MM.1S (cell line): ENCODE results near the gene U2AF1L4.

Experiments used
- DNase-seq: peaks from one replicate; pipeline ENCODE4 v3.0.0-alpha.2; 2015
- H2AFZ ChIP-seq: fragments of 300-600 bp; sonication (generic); 2 replicates; pipeline ENCODE4 v1.6.0; 2016; ENCODE audit warnings: antibody characterized with exemption, low read length
- H3F3A ChIP-seq: fragments of 300-600 bp; sonication (generic); 2 replicates; pipeline ENCODE4 v1.6.1; 2016; ENCODE audit warnings: mild to moderate bottlenecking, antibody characterized with exemption, low read length, moderate library complexity, mixed read lengths; ENCODE audit not compliant: insufficient read depth
- H3K27ac ChIP-seq: fragments of 300-600 bp; sonication (generic); 2 replicates; pipeline ENCODE4 v1.5.1; 2016; ENCODE audit warnings: mild to moderate bottlenecking, low read length
- H3K27me3 ChIP-seq: fragments of 300-600 bp; sonication (generic); replicated peaks from 2 replicates; pipeline ENCODE4 v1.6.0; 2016; ENCODE audit warnings: low read length; ENCODE audit not compliant: insufficient read depth
- H3K36me3 ChIP-seq: fragments of 300-600 bp; sonication (generic); replicated peaks from 2 replicates; pipeline ENCODE4 v1.6.1; 2016; ENCODE audit warnings: mild to moderate bottlenecking, low read length, mixed read lengths; ENCODE audit not compliant: insufficient read depth
- H3K4me1 ChIP-seq: fragments of 300-600 bp; sonication (generic); 2 replicates; pipeline ENCODE4 v1.6.1; 2016; ENCODE audit warnings: low read length, mixed read lengths
- H3K4me2 ChIP-seq: fragments of 300-600 bp; sonication (generic); 2 replicates; pipeline ENCODE4 v1.6.0; 2016; ENCODE audit warnings: low read depth, low read length
- H3K4me3 ChIP-seq: fragments of 300-600 bp; sonication (generic); 2 replicates; pipeline ENCODE4 v1.5.1; 2016; ENCODE audit warnings: low read length, mixed read lengths
- H3K79me2 ChIP-seq: fragments of 300-600 bp; sonication (generic); 2 replicates; pipeline ENCODE4 v1.6.1; 2016; ENCODE audit warnings: mixed run types, low read length, mixed read lengths
- H3K9ac ChIP-seq: fragments of 300-600 bp; sonication (generic); 2 replicates; pipeline ENCODE4 v1.6.1; 2016; ENCODE audit warnings: low read length, mixed read lengths
- H3K9me2 ChIP-seq: fragments of 300-600 bp; sonication (generic); replicated peaks from 2 replicates; pipeline ENCODE4 v1.6.1; 2016; ENCODE audit warnings: mild to moderate bottlenecking, low read length, mixed read lengths; ENCODE audit not compliant: insufficient read depth
- H3K9me3 ChIP-seq: fragments of 300-600 bp; sonication (generic); replicated peaks from 2 replicates; pipeline ENCODE4 v1.6.1; 2016; ENCODE audit warnings: mild to moderate bottlenecking, low read length, mixed read lengths; ENCODE audit not compliant: insufficient read depth
- H4K20me1 ChIP-seq: fragments of 300-600 bp; sonication (generic); 2 replicates; pipeline ENCODE4 v1.6.1; 2016; ENCODE audit warnings: mild to moderate bottlenecking, low read length, moderate library complexity, mixed read lengths; ENCODE audit not compliant: insufficient read depth
- EZH2 ChIP-seq: fragments of 300-600 bp; sonication (generic); optimal IDR thresholded peaks from 2 replicates; pipeline ENCODE3; 2017; ENCODE audit warnings: low read depth, mild to moderate bottlenecking, antibody characterized with exemption, low read length, mixed read lengths
- EZH2phosphoT487 ChIP-seq: fragments of 300-600 bp; sonication (generic); IDR thresholded peaks from 2 replicates; pipeline ENCODE4 v1.6.1; 2018; ENCODE audit warnings: antibody characterized with exemption, low read length
- TF ChIP-seq, protein P1 (sequence below): fragments of 300-600 bp; sonication (generic); IDR thresholded peaks from 2 replicates; pipeline ENCODE4 v1.5.1; 2016; ENCODE audit warnings: antibody characterized with exemption, low read length, mixed read lengths

The U2AF1L4 gene

DNA sequence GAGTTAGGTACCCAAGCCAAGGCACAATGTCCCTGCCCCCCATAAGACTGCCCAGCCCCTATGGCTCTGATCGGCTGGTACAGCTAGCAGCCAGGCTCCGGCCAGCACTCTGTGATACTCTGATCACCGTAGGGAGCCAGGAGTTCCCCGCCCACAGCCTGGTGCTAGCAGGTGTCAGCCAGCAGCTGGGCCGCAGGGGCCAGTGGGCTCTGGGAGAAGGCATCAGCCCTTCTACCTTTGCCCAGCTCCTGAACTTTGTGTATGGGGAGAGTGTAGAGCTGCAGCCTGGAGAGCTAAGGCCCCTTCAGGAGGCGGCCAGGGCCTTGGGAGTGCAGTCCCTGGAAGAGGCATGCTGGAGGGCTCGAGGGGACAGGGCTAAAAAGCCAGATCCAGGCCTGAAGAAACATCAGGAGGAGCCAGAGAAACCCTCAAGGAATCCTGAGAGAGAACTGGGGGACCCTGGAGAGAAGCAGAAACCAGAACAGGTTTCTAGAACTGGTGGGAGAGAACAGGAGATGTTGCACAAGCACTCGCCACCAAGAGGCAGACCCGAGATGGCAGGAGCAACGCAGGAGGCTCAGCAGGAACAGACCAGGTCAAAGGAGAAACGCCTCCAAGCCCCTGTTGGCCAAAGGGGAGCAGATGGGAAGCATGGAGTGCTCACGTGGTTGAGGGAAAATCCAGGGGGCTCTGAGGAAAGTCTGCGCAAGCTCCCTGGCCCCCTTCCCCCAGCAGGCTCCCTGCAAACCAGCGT lies 30.4 kb downstream of the U2AF1L4 start:
- Histone ChIP-seq H4K20me1 (no peaks in the 10 kb centered on the region), H2AFZ (no peak overlapping the region), H3K36me3 (no peaks in the 10 kb centered on the region), H3F3A (peaks cover 7% of the 10 kb centered on the region; the same call in 1 of the 2 replicates), H3K9me2 (no peaks in the 10 kb centered on the region), H3K4me2 (no peak overlapping the region), H3K79me2 (peaks cover 16% of the 10 kb centered on the region), H3K4me1 (peaks cover 14% of the 10 kb centered on the region), H3K4me3 (no peak overlapping the region), H3K27me3 (peaks cover 33% of the 10 kb centered on the region), H3K9ac (no peak overlapping the region), H3K27ac (no peak overlapping the region), H3K9me3 (no peaks in the 10 kb centered on the region)
- TF ChIP-seq, protein P1, sequence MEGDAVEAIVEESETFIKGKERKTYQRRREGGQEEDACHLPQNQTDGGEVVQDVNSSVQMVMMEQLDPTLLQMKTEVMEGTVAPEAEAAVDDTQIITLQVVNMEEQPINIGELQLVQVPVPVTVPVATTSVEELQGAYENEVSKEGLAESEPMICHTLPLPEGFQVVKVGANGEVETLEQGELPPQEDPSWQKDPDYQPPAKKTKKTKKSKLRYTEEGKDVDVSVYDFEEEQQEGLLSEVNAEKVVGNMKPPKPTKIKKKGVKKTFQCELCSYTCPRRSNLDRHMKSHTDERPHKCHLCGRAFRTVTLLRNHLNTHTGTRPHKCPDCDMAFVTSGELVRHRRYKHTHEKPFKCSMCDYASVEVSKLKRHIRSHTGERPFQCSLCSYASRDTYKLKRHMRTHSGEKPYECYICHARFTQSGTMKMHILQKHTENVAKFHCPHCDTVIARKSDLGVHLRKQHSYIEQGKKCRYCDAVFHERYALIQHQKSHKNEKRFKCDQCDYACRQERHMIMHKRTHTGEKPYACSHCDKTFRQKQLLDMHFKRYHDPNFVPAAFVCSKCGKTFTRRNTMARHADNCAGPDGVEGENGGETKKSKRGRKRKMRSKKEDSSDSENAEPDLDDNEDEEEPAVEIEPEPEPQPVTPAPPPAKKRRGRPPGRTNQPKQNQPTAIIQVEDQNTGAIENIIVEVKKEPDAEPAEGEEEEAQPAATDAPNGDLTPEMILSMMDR: no peak
- TF ChIP-seq EZH2 (no peak), EZH2phosphoT487 (no peak)
- no peak for DNase-seq

DNA sequence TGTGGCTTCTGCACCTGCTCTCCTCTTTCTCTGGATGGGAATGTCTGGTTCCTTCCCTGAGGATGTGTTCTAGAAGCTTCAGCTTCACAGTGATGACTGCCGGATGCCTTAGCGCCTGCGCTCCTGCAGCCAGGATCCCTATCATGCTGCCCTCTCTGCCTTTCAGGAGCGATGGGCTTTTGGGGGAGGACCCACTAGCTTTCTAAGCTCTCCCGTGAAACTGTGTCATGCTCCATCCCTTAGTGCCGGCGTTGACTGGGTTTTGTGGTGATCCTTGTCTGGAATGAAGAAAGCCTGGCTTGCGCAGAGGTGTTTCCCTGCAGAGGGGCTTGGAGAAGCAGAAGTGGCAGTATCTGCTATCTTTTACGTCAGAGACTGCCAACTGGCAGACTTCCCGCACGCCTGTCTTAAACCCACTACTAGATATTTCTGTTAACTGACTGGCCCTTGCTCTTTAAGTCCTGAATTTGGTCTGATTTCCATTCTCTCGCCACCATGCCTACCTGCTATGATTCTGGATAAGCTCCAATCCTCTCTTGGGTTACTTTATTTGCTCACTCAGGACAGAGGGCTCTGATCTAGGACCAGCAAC lies 31.2 kb downstream of the U2AF1L4 start:
- Histone ChIP-seq H4K20me1 (no peaks in the 10 kb centered on the region), H3K4me2 (no peak overlapping the region), H2AFZ (no peak overlapping the region), H3K27ac (no peak overlapping the region), H3K9me3 (no peaks in the 10 kb centered on the region), H3K9me2 (no peaks in the 10 kb centered on the region), H3K4me1 (peaks cover 13% of the 10 kb centered on the region), H3K9ac (no peak overlapping the region), H3K36me3 (no peaks in the 10 kb centered on the region), H3K79me2 (peaks cover 9% of the 10 kb centered on the region), H3F3A (peaks cover 7% of the 10 kb centered on the region; the same call in 1 of the 2 replicates), H3K4me3 (no peak overlapping the region), H3K27me3 (peaks cover 39% of the 10 kb centered on the region)
- DNase-seq: no peak
- TF ChIP-seq, protein P1: no peak
- TF ChIP-seq EZH2 (no peak), EZH2phosphoT487 (no peak)

DNA sequence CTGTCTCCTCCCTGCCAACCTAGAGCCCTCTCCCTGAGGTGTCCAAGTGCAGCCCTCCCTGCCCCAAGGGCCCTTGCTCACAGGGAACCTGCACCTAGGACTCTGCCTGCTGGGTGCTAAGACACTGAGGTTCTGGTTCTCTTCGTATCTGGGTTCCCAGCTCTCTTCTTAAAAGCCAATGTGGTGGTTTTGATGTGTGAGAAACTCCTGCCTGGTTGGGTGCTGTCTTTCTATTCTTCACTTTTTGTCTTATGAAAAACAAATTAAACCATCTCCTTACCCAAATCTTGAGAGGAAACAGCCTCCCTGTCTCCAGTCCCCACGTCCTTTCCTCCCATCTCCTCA lies 31.7 kb downstream of the U2AF1L4 start:
- Histone ChIP-seq H3K79me2 (peaks cover 3% of the 10 kb centered on the region), H3K9me2 (no peaks in the 10 kb centered on the region), H3K27me3 (peaks cover 44% of the 10 kb centered on the region), H3K9ac (no peak overlapping the region), H3F3A (peaks cover 7% of the 10 kb centered on the region; the same call in 1 of the 2 replicates), H2AFZ (no peak overlapping the region), H3K4me3 (no peak overlapping the region), H3K4me2 (no peak overlapping the region), H3K36me3 (no peaks in the 10 kb centered on the region), H4K20me1 (no peaks in the 10 kb centered on the region), H3K27ac (no peak overlapping the region), H3K4me1 (peaks cover 11% of the 10 kb centered on the region), H3K9me3 (no peaks in the 10 kb centered on the region)
- TF ChIP-seq EZH2 (no peak), EZH2phosphoT487 (no peak)
- TF ChIP-seq, protein P1: no peak
- no peak for DNase-seq
